HG03460 (cell line): ENCODE measurements around the gene IGBP1.
"Not testable (repeated sequence)": the region's sequence is repeated elsewhere in the genome, so short reads cannot be mapped to it uniquely, and the experiment has no call there.

Experiments
- ATAC-seq: cut with Tn5 transposase; IDR thresholded peaks from one replicate; pipeline ENCODE4 v1.9.1; 2021; ENCODE audit not compliant: unreplicated experiment

Gene IGBP1

GRCh38 chrX:70166601-70167590 is 33.6 kb downstream of the IGBP1 start:
- no peak for ATAC-seq

GRCh38 chrX:70168238-70169188 is 35.3 kb downstream of the IGBP1 start:
- no peak for ATAC-seq

- no peak for ATAC-seq
These were observed 36.0 kb downstream of the IGBP1 start for GRCh38 chrX:70169281-70169680.

GRCh38 chrX:70171624-70172023 is 38.4 kb downstream of the IGBP1 start:
- ATAC-seq: no peak

GRCh38 chrX:70172221-70172620 is 39.0 kb downstream of the IGBP1 start:
- no peak for ATAC-seq

GRCh38 chrX:70172964-70173363 is 39.7 kb downstream of the IGBP1 start:
- ATAC-seq: no peak

GRCh38 chrX:70174754-70175153 is 41.5 kb downstream of the IGBP1 start:
- no peak for ATAC-seq

- ATAC-seq: no peak
These were observed 42.1 kb downstream of the IGBP1 start for GRCh38 chrX:70175338-70175737.

GRCh38 chrX:70176938-70177533 is 43.8 kb downstream of the IGBP1 start, which contains the start of gene DGAT2L6:
TSS of gene DGAT2L6 (plus strand) at chrX:70177483. CDS start at chrX:70177583, 100 bp downstream.
- ATAC-seq: peak; percentile 87

- ATAC-seq: no peak
These were observed 49.8 kb downstream of the IGBP1 start for GRCh38 chrX:70183091-70183490.

- ATAC-seq: no peak
These were observed 57.0 kb downstream of the IGBP1 start for GRCh38 chrX:70190225-70190624.

- no peak for ATAC-seq
These were observed 63.9 kb downstream of the IGBP1 start for GRCh38 chrX:70196961-70197720.

GRCh38 chrX:70201732-70202131 is 68.5 kb downstream of the IGBP1 start:
- no peak for ATAC-seq

- ATAC-seq: no peak
These were observed 75.2 kb downstream of the IGBP1 start for GRCh38 chrX:70208479-70208878.

GRCh38 chrX:70209570-70209969 is 76.3 kb downstream of the IGBP1 start:
- ATAC-seq: not testable (repeated sequence)
